Mesothelial cell of epicardium (in vitro differentiated cells): Measurements from ENCODE around the gene SAXO1. TPM values are rescaled to one million over a fixed set of nuclear protein-coding genes. Genes with fewer than 3 reads are reported as not detected.
"Not testable (repeated sequence)": the region's sequence is repeated elsewhere in the genome, so short reads cannot be mapped to it uniquely, and the experiment has no call there.

Experiments
- DNase-seq, 2 experiments: peaks; one replicate each; pipeline ENCODE4 v3.0.0; 2021; ENCODE audit warnings: low spot score in 2 of 2; ENCODE audit not compliant: unreplicated experiment in 2 of 2
- H3K27ac Mint-ChIP-seq: 2 replicates; pipeline ENCODE4 v1.8.0; 2021; ENCODE audit warnings: mixed read lengths
- H3K27me3 Mint-ChIP-seq: 2 replicates; pipeline ENCODE4 v1.8.0; 2021; ENCODE audit warnings: low read depth, mixed read lengths
- H3K36me3 Mint-ChIP-seq: 2 replicates; pipeline ENCODE4 v1.8.0; 2021; ENCODE audit warnings: mixed read lengths
- H3K4me1 Mint-ChIP-seq: 2 replicates; pipeline ENCODE4 v1.8.0; 2021; ENCODE audit warnings: mixed read lengths
- H3K4me3 Mint-ChIP-seq: 2 replicates; pipeline ENCODE4 v1.8.0; 2021; ENCODE audit warnings: mild to moderate bottlenecking, moderate library complexity, mixed read lengths
- H3K9me3 Mint-ChIP-seq: 2 replicates; pipeline ENCODE4 v1.8.0; 2021; ENCODE audit warnings: mixed read lengths
- CTCF ChIP-seq: fragments of 200-600 bp; sonication (generic); IDR thresholded peaks from one replicate; pipeline ENCODE4 v1.5.0; 2021; ENCODE audit warnings: antibody characterized with exemption; ENCODE audit not compliant: unreplicated experiment
- total RNA-seq: library from RNA; stranded (reverse); gene quantifications from 3 replicates; pipeline ENCODE4 v1.2.1, GENCODE V29; 2021

SAXO1 gene
- total RNA-seq, 1 donor from 2014 or later = 0.38 TPM

GRCh38 chr9:18941060-18941740, 91.8 kb downstream of the SAXO1 start:
- DNase-seq = no peak
- TF ChIP-seq CTCF = no peak
- Mint-ChIP-seq H3K27ac (no peak overlapping the region), H3K4me3 (no peak overlapping the region), H3K9me3 (no peaks in the 10 kb centered on the region), H3K36me3 (no peaks in the 10 kb centered on the region), H3K27me3 (peaks cover 24% of the 10 kb centered on the region), H3K4me1 (peaks cover 7% of the 10 kb centered on the region)

- TF ChIP-seq CTCF = no peak
- peaks cover 13% of the 10 kb centered on the region for H3K4me1 Mint-ChIP-seq
Observed at GRCh38 chr9:18939943-18940342, 93.1 kb downstream of the SAXO1 start.

GRCh38 chr9:18936094-18936871, 96.7 kb downstream of the SAXO1 start:
- TF ChIP-seq CTCF = no peak
- DNase-seq = no peak
- Mint-ChIP-seq H3K27me3 (peaks cover 1% of the 10 kb centered on the region), H3K36me3 (no peaks in the 10 kb centered on the region), H3K9me3 (peaks cover 5% of the 10 kb centered on the region), H3K4me3 (no peak overlapping the region), H3K4me1 (peaks cover 13% of the 10 kb centered on the region), H3K27ac (peak overlapping the region; percentile 43)

More at GRCh38 chr9:18939943-18940342, 93.1 kb downstream of the SAXO1 start:
- peaks cover 17% of the 10 kb centered on the region for H3K27me3 Mint-ChIP-seq
- H3K9me3 Mint-ChIP-seq = no peaks in the 10 kb centered on the region
- DNase-seq = no peak
- no peaks in the 10 kb centered on the region for H3K36me3 Mint-ChIP-seq
- no peak overlapping the region for H3K4me3 Mint-ChIP-seq
- H3K27ac Mint-ChIP-seq = no peak overlapping the region

GRCh38 chr9:18935541-18935940, 97.5 kb downstream of the SAXO1 start:
- H3K36me3 Mint-ChIP-seq = no peaks in the 10 kb centered on the region
- H3K4me3 Mint-ChIP-seq = no peak overlapping the region
- H3K27ac Mint-ChIP-seq = no peak overlapping the region
- peaks cover 5% of the 10 kb centered on the region for H3K9me3 Mint-ChIP-seq
- no peak for TF ChIP-seq CTCF
- peaks cover 1% of the 10 kb centered on the region for H3K27me3 Mint-ChIP-seq
- DNase-seq = no peak
- peaks cover 13% of the 10 kb centered on the region for H3K4me1 Mint-ChIP-seq

GRCh38 chr9:18930611-18931010, 102.4 kb downstream of the SAXO1 start:
- H3K27ac Mint-ChIP-seq, H3K27me3 Mint-ChIP-seq, H3K9me3 Mint-ChIP-seq, H3K4me3 Mint-ChIP-seq, H3K4me1 Mint-ChIP-seq, H3K36me3 Mint-ChIP-seq, DNase-seq: not testable (repeated sequence)

GRCh38 chr9:18928711-18929110, 104.3 kb downstream of the SAXO1 start:
- H3K36me3 Mint-ChIP-seq = no peaks in the 10 kb centered on the region

More at GRCh38 chr9:18928711-18929110, 104.3 kb downstream of the SAXO1 start:
- H3K4me1 Mint-ChIP-seq = no peaks in the 10 kb centered on the region
- no peaks in the 10 kb centered on the region for H3K9me3 Mint-ChIP-seq
- H3K4me3 Mint-ChIP-seq = no peak overlapping the region
- no peak overlapping the region for H3K27ac Mint-ChIP-seq
- H3K27me3 Mint-ChIP-seq = no peaks in the 10 kb centered on the region
- no peak for DNase-seq
- no peak for TF ChIP-seq CTCF
